ENCODE measurements around the gene TEX29.

DNA sequence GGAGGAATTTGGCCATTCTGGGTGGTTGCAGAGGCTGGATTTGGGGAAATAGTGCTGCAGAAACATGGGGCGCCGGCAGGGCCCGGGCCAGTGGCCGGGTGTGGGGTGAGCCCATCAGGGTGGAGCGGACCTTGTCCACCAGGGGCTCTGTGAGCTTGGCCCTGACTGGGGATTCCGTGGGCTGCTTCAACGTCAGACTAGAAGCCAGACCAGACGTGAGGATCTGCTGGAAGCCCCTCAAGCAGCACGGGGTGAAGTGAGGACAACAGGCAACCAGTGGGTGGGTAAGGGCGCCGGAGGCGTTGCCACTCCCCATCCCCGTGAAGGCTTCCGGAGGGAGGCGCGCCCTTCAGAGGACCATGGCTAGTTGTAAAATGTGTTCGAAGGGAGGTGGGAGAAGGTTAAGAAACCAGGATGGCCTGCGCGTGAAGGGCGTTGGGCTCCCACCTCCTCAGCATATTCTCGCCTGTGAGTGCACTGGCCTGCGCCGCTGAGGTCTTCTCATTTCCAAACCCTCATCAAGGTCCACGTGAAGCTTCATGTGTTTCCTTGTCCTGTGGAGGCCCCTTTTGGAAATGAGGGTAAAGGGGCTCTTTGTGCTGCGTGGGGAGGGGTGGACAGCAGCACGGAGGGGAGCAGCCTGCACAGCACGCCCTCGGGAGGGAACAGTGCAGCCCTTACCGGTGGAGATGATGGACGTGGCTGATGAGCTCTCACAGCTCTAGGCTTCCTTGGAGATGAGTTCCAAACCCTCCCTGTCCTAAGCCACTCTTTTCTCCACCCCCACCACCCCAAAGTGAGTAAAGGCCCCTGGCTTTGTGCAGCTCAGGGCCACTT lies 8.3 kb downstream of the TEX29 start:
- TF ChIP-seq, protein P1, sequence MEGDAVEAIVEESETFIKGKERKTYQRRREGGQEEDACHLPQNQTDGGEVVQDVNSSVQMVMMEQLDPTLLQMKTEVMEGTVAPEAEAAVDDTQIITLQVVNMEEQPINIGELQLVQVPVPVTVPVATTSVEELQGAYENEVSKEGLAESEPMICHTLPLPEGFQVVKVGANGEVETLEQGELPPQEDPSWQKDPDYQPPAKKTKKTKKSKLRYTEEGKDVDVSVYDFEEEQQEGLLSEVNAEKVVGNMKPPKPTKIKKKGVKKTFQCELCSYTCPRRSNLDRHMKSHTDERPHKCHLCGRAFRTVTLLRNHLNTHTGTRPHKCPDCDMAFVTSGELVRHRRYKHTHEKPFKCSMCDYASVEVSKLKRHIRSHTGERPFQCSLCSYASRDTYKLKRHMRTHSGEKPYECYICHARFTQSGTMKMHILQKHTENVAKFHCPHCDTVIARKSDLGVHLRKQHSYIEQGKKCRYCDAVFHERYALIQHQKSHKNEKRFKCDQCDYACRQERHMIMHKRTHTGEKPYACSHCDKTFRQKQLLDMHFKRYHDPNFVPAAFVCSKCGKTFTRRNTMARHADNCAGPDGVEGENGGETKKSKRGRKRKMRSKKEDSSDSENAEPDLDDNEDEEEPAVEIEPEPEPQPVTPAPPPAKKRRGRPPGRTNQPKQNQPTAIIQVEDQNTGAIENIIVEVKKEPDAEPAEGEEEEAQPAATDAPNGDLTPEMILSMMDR (IDR thresholded peaks at IDR 0.05) = no peak
- TF ChIP-seq POLR2A (IDR thresholded peaks at IDR 0.05) = no peak
